ENCODE measurements around the gene SUZ12.

GRCh38 chr17:31919802-31920525 is 16.8 kb upstream of the SUZ12 start:
- TF ChIP-seq SMC3 (IDR thresholded peaks at IDR 0.05; ENCODE audit: low read depth, low read length) (no peak), CHD2 (IDR thresholded peaks at IDR 0.05; ENCODE audit: low read length, partially characterized antibody) (no peak), TCF12 (IDR thresholded peaks at IDR 0.05) (no peak), IRF3 (IDR thresholded peaks at IDR 0.05; ENCODE audit: low read depth, low read length) (no peak), RAD21 (IDR thresholded peaks at IDR 0.05; ENCODE audit: low read length) (no peak), EP300 (IDR thresholded peaks at IDR 0.05; ENCODE audit: borderline replicate concordance in 1 of 2, low read depth in 1 of 2, low read length in 1 of 2) (no peak), EZH2phosphoT487 (IDR thresholded peaks at IDR 0.05; ENCODE audit: borderline replicate concordance, low read depth) (no peak), ELF1 (IDR thresholded peaks at IDR 0.05) (no peak), TEAD4 (IDR thresholded peaks at IDR 0.05; ENCODE audit: borderline replicate concordance, insufficient read depth) (no peak)
- TF ChIP-seq, protein P1, sequence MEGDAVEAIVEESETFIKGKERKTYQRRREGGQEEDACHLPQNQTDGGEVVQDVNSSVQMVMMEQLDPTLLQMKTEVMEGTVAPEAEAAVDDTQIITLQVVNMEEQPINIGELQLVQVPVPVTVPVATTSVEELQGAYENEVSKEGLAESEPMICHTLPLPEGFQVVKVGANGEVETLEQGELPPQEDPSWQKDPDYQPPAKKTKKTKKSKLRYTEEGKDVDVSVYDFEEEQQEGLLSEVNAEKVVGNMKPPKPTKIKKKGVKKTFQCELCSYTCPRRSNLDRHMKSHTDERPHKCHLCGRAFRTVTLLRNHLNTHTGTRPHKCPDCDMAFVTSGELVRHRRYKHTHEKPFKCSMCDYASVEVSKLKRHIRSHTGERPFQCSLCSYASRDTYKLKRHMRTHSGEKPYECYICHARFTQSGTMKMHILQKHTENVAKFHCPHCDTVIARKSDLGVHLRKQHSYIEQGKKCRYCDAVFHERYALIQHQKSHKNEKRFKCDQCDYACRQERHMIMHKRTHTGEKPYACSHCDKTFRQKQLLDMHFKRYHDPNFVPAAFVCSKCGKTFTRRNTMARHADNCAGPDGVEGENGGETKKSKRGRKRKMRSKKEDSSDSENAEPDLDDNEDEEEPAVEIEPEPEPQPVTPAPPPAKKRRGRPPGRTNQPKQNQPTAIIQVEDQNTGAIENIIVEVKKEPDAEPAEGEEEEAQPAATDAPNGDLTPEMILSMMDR (IDR thresholded peaks at IDR 0.05), result no peak
